DMS 273 treated with DMSO at 0.1 percent for 48 hours (cell line): Measurements from ENCODE around the gene FAM118A.
"Not testable (repeated sequence)": the region's sequence is repeated elsewhere in the genome, so short reads cannot be mapped to it uniquely, and the experiment has no call there.

ENCODE experiments used
- DNase-seq: peaks from one replicate; lab custom pipeline; 2025; lab: John Stamatoyannopoulos, UW

FAM118A gene

DNA sequence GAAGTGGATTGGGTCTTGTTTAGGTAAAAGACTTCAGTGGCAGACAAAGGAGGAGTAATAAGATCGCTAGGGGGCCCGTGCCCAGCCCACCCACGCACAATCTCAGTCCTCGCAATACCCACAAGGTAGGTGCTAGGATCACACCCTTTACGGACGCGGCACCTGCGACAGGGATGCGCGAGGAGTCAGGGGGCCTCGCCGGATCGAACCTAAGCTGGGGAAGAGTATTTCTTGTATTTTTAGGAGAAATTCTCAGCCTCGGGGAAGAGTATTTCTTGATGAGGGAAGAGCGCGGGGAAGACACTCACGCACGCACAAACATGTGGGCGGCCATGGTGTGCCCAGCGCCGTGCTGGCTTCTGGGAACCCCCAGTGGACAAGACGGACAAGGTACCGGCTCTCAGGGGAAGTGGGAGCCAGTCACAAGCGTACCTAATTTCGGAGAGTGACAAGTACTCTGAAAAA is 745 bp upstream of the FAM118A start:
- DNase-seq, result no peak

DNA sequence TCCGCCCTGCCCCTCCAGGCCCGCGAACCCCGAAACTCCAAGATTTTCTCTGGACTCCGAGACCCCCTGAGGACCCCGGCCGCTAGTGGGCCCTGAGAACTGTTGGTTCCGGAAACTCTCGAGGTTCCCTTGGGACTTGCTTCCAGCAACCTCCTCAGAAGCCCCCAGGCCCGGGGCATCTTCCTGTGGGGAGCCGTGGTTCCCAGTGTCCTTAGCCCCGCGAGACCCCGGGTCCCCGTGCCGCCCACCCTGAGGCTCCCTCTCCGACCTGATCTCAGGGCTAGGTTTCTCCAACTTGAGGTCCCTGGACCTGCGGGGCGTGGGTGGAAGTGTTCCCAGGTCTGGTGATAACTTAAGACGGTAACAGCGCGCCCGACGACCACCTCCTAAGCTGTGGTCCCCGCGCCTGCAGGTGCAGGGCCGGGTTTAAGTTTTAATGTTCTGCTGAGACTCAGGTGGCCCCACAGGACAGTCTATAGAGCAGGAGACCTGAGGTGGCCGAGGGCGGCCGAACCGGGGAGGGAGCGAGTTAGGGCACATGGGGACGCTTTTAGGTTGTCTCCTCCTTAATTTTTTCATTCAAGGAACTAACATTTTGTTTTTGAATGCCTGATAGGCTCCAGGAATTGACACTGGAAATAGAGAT is 720 bp downstream of the FAM118A start:
- no peak for DNase-seq

GRCh38 chr22:45310977-45311531 is 1.3 kb downstream of the FAM118A start:
- DNase-seq, result no peak

- no peak for DNase-seq
Measured at GRCh38 chr22:45312415-45312814, 2.7 kb downstream of the FAM118A start.

DNA sequence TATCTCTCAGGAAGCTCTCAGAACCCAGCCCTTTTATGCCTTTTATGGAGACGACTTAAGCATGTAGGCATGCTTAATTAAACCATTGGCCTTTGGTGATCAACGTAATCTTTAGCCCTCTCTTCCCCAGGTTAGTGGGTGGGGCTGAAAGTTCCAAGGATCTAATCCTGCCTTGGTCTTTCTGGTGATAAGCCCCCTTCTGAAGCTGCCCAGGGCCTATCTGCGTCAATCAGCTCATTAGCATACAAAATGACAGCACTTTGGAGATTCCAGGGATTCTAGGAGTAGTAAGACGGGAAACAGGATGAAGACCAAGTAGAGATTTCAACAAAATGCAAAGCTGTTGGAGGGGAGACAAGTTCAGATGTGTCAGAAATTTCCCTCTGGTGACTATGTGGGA is 3.1 kb downstream of the FAM118A start:
- no peak for DNase-seq

DNA sequence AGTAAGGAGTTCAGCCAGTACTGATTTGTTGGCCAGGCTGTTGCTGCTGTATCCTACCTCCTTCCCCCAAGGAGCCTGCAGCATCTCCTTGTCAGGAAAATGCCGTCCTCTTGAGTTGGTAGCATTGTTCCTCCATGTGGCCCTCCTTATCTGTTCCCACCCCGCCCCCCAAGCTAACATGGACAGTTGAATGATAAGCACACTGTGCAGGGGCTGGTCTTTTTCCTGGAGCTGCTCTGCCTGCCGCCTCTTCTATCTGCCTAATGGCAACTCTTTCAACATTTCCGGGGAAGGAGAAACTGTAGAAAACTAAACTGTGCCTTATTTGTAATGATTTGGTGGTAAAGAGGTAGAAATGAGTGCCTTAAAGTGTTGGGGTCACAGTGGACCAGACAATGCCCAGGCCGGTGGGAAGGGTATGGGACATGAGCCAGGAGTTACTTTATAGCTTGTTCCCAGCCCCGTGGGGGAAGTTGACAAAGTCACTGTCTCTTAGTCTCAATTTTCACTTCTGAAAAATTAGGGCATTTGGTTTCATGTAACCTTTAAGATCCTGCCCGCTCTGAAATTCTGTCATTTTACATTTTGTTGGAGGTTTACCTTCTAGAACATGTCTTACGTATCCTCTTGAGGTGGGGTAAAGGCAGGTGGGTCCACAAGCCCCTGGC is 4.5 kb downstream of the FAM118A start:
- no peak for DNase-seq

DNA sequence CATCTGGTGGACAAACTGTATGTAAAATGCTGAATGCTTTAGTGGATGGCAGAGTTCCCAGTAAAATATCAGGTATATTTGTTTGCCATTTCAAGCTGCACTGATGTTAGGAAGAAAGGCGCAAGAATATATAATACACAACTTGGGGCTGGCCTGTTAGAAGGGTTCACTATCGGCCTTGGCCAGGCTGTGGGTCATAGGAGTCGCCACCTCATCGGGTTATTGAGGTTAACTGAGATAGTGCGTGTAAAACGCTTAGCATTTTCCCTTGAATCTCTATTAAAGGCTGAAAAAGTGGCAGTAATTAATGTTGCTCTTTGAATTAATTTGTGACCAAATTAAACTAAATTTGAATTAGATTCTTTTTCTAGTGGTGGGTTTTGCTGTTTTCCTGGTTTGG is 5.1 kb downstream of the FAM118A start:
- no peak for DNase-seq

DNA sequence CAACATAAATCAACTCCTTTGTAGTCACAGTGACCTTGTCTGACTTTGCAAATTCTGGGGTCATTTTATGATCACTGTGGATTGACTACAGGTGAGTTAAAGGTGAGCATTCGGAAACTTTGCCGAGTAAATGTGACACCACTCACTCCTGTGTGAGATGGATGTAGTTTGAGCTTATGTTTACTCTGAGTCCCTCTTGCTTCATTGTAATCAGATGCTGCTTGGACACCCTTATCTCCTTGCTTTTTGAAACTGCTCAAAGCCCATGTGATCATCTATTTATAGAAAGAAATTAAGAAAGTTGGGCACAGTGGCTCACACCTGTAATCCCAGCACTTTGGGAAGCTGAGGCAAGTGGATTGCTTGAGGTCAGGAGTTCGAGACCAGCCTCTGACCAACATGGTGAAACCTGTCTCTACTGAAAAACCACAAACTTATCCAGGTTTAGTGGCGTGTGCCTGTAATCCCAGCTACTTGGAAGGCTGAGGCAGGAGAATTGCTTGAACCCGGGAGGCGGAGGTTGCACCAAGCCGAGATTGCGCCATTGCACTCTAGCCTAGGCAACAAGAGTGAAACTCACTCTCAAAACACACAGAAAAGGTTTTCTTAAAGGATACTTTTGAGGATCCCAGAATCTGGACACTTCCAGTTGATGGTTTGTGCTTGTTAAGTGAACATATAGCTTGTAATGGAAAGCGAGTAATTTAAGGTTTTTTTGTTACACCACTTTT is 7.2 kb downstream of the FAM118A start:
- no peak for DNase-seq

DNA sequence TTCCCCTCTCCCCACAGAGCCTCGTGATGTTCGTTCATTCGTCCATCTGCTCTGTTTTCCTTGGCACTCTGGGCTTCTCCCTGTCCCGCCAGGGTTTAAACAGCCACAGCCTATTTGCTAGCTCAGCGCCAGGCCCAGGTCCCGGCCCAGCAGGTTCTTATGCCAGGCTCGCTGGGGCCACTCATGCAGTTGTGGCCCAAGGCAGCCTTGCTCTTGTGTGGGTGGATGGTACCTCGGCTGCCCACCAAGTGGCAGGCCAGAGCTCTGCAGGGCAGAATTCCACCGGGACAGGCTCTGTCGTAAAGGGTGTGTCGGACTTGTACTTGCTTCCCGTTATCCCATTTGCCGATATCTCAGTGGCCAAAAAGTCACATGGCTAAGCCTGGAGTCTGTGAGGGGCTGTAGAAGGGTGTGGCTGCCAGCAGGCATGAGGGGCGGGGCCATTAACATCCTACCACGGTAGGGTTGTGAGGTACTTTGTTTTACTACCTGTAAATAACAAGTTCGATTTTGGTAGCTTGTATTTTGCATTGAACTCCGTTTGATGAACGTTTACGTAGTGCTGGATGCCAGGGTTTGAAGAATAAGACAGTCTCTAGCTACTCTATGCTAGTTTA is 7.9 kb downstream of the FAM118A start:
- DNase-seq, result peak; percentile 48

GRCh38 chr22:45318168-45318557 is 8.4 kb downstream of the FAM118A start:
- DNase-seq, result peak; percentile 54

DNA sequence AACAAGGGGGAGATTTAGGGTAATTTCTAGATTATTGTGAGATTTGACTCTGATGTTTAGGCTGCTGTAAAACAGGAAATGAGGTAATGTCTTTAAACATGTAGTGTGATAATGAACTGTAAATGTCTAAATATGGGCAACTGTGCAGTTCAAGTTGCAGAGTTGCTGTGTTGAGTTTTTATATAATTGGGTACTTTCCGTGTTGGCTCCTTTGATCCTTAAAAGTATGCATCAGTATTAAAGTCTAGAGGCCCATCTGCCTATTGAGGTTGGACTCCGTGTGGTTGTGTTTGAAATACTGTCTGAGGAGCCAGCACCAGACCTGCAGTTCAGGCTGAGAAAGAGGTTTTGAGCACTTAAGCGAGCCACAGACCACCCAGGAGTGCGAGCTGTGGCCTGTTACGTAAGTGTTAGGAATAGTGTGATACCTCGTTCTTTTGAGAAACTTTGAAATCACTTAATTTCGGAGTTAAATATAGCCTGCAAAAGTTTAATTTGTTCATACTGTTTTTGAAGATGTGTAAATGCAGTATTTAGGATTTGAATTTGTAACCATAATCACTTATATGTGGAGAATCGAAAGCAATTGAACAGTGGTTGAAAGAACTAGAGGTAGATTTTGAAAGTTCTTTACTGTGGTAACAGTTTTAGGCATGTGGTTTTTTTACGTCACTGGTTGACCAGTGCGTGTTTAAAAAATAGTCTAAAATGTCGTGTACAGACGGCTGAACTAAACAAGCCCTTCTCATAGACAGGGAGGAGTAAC is 9.0 kb downstream of the FAM118A start:
- no peak for DNase-seq

DNA sequence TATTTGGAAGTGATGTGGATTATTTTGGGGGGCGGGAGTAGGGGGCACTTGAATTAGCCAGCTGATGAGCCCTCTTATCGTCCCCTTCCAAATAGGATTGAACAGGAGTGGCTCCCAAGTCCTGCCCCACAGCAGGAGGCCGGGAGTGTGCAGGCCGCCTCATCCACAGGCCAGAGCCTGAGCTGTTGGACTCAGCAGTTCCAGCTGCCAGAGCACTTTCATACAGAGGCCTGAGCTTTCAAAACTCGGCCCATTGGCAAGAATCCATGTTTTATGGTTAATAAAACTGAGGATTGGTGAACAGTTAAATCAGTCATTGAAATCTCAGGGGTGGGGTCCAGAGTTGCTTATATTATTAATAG is 9.6 kb downstream of the FAM118A start:
- DNase-seq, result no peak

- DNase-seq, result no peak
Measured at GRCh38 chr22:45320357-45320976, 10.7 kb downstream of the FAM118A start.

- DNase-seq, result no peak
Measured at GRCh38 chr22:45321827-45322226, 12.1 kb downstream of the FAM118A start.

DNA sequence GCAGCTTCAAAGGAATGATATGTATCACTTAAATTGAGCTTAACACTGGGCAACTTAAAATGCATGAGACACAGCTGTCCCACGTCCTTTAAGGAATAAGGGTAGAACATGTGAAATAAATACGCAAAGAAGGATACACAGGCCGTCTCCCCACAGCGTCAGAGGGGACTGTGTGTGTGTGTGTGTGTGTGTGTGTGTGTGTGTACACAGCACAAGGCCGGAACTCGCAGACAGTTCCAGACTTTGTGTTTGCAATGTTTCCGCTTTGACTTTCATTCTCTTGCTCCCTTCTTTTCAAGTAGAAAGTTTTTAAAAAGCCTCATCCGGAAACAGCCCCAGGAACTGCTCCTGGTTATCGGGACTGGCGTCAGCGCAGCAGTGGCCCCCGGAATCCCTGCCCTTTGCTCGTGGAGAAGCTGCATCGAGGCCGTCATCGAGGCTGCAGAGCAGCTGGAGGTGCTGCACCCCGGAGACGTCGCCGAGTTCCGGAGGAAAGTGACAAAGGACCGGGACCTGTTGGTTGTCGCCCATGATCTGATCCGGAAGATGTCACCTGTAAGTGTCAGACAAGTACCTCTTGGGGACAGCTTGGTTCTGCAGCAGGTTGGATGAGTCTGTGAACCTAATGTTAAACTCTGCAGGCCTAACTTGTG is 13.3 kb downstream of the FAM118A start:
- no peak for DNase-seq

- DNase-seq, result no peak
Measured at GRCh38 chr22:45323695-45324094, 14.0 kb downstream of the FAM118A start.

GRCh38 chr22:45324311-45324711 is 14.6 kb downstream of the FAM118A start:
- DNase-seq, result no peak

GRCh38 chr22:45328261-45328660 is 18.5 kb downstream of the FAM118A start:
- DNase-seq, result not testable (repeated sequence)

DNA sequence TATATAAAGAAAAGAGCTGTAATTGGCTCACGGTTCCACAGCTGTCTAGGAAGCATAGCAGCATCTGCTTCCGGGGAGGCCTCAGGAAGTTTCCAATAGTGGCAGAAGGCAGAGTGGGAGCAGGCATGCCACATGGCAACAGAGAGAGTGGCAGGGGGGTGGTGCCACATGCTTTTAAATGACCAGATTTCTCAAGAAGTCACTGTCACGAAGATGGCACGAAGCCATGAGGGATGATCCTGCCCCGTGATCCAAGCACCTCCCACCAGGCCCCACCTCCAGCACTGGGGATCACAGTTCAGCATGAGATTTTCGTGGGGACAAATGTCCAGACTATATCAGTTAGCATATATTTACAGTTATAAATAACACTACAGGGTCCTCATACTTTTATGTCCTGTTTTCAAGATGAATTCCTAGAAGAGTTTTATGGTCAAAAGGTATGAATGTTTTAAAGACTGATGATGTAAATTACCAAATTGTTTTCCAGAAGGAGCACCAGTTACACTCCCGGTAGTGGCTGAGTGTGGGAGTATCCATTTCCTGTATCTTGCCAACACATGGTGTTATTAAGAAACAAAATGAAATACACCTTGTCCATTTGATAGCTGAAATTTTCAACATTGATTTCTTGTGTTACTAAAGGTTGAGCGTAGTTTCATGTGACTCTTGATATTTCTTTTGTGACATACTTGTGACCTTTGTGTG is 19.2 kb downstream of the FAM118A start:
- peak; percentile 70 for DNase-seq

DNA sequence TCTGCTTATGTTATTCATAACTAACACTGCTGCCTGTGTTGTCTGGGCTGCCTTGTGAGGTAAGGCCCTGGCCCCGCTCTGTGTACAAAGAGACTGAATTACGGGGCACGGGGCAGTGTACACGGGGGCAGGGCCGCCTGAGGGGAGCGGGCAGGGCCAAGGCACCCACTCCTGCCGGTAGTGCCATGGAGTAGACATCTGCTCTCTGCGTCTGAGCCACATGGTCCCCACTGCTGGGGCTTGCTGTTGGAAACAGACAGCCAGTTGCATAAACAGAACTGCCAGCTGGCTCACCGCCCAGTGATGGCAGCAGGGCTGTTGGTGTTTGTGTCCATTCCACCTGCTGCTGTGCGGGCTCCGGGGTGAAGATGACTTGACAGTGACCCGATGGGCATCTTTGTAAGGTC is 19.8 kb downstream of the FAM118A start:
- peak; percentile 89 for DNase-seq
